ENCODE measurements around the gene TUBAL3.
"Not testable (repeated sequence)": the region's sequence is repeated elsewhere in the genome, so short reads cannot be mapped to it uniquely, and the experiment has no call there.

Gene TUBAL3

DNA sequence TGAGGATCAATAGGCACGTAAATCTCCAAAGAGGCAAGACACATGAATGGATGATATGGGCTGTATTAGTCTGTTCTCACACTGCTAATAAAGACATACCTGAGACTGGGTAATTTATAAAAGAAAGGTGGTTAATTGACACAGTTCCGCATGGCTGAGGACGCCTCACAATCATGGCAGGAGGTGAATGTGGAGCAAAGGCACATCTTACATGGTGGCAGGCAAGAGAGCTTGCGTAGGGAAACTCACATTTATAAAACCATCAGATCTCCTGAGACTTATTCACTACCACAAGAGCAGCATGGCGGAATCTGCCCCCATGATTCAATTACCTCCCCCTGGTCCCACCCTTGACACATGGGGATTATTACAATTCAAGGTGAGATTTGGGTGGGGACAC lies 25.4 kb downstream of the TUBAL3 start:
- not testable (repeated sequence) for DNase-seq (ENCODE audit: low read depth)

DNA sequence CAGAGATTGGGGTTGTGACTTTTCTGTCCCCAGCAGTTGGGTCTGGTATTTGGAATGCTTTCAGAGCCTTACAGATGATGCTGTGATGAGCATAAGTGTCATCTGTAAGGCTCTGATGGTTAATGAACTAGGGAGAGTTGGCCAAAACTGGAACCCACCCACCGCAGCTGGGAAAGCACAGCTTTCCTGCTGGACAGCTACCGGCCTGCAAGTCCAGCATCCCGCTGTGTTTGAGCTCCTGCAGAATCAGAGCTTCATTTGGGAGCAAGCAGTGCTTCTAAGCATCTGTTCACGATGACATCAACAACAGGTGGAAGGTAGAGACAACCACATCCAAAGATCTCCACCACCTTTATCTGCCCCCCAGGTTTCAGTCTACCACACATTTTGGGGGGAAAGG lies 28.2 kb downstream of the TUBAL3 start:
- no peak for DNase-seq (ENCODE audit: low read depth)

DNA sequence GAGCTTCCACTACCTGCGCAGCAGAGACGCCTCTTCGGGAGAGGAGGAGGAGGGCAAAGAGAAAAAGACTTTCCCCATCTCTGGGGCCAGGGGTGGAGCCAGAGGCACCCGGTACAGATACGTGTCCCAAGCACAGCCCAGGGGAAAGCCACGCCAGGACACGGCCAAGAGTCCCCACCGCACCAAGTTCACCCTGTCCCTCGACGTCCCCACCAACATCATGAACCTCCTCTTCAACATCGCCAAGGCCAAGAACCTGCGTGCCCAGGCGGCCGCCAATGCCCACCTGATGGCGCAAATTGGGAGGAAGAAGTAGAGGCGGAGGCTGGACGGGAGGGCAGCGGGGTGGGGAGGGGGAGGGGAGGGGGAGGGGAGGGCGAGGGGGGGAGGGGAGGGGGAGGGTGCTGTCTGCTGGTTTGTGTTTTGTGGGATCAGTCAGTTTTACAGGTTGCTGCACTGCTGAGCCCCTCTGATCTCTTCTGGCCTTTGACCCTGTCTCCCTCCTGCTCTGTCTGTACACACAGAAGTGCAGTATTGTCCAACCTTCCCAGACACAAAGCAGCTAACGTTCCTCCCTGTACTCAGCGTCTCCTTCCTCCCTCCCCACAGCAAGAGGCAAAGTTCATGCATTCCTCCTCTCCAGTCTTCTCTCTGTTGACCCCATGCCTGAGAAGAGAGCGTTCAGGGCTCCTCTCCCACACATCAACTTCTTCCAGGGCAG lies 30.6 kb downstream of the TUBAL3 start:
- no peak for DNase-seq (ENCODE audit: low read depth)

DNA sequence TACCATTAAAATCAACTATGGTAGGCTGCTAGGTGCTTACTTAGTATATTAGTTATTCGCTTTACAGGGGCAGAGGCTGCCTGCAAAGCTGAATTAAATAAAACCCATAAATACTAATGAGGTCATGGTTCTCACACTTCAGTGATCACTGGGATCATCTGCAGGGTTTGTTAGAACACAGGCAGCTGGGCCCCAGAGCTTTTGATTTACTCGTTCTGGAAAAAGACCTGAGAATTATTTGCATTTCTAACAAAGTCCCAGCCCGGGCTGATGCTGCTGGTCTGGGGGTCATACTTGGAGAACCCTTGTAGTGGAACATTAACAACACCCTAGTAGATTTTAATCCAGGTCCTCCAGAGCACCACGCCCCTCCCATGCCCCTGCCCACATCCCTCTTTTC lies 31.3 kb downstream of the TUBAL3 start:
- DNase-seq (ENCODE audit: low read depth), result no peak

DNA sequence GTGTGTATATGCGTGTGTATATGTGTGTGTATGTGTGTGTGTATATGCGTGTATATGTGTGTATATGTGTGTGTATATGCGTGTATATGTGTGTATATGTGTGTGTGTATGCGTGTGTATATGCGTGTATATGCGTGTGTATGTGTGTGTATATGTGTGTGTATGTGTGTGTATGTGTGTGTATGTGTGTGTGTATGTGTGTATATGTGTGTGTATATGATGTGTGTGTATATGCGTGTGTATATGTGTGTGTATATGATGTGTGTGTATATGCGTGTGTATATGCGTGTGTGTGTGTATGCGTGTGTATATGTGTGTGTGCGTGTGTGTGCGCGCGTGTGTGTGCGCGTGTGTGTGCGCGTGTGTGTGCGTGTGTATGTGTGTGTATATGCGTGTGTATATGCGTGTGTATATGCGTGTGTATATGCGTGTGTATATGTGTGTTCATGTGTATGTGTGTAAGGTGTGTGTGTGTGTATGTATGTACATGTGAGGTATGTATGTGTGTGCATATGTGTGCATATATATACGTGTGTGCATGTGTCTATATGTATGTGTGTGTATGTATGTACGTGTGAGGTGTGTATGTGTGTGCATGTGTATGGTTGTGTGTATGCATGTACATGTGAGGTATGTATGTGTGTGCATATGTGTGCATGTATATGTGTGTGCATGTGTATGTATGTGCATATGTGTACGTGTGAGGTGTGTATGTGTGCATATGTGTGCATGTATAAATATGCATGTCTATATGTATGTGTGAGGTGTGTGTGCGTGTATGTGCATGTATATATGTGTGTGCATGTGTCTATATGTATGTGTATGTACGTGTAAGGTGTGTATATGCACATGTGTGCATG lies 33.9 kb downstream of the TUBAL3 start:
- no peak for DNase-seq (ENCODE audit: low read depth)

DNA sequence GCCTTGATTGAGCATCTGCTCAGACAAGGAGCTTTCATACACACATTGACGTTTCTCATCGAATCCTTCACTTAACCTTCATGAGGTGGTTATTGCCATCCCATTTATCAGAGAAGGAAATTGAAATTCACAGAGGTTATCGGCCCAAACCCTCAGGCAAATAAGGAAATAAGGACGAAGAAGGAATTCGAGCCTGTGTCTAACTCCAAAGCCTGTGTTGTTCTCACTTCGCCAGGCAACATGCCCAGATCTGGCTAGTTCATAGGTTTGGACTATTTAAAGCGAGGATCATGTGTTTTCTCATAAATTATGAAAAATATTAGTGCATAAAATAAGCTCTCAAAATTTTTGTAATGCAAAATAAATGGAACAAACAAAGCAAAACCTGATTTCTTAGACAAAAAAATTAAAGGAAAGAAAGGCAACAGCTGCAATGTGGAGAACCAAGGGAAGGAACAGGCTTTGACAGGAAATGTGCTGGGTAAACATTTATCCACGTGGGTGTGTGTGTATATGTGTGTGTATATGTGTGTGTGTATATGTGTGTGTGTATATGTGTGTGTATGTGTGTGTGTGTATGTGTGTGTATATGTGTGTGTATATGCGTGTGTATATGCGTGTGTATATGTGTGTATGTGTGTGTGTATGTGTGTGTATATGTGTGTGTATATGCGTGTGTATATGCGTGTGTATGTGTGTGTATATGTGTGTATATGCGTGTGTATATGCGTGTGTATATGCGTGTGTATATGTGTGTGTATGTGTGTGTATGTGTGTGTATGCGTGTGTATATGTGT lies 35.1 kb downstream of the TUBAL3 start:
- DNase-seq (ENCODE audit: low read depth), result no peak

DNA sequence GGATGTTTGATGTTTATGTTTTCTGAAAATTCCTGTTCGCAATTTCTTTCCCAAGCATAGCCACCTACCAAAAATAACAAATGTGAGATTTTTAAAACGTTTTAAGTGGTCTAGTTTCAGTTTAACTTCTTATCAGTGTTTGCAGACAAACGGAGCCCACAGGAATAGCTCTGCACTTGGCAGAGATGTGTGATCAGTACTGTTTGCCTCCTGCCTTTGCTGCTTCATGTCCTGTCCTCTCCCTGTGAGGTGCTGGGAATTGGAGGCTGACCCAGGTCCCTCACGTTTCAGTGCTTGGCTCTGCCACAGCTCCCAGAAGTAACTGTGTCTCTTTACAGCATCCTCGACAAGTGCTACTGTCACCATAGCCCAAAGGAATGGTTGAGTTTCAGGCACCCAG lies 38.7 kb downstream of the TUBAL3 start:
- DNase-seq (ENCODE audit: low read depth), result no peak

DNA sequence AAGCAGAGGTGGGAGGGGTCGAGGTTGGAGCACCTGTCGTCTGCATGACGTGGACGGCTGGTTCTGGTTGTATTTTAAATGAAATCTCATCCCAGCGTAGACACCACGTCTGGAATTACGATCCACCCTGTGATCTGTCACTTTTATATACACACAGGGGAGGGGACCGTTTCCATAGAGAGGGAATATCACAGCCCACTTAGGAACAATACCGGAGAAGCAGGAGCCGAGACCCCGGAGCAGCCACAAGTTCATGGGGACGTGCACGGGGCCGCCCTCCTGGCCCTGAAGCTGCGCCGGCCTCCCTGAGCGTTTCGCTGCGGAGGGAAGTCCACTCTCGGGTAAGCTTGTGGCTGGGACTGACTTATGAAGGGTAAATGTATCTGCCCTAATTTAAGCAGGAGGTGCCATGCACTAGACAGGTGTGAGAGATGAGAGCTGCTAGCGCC lies 39.7 kb downstream of the TUBAL3 start, which contains the start of gene UCN3:
Gene UCN3, plus strand, starts transcription at position 77 of the 449 bp plus-strand sequence. CDS start 8,755 bp downstream, outside the sequence.
- no peak for DNase-seq (ENCODE audit: low read depth)

DNA sequence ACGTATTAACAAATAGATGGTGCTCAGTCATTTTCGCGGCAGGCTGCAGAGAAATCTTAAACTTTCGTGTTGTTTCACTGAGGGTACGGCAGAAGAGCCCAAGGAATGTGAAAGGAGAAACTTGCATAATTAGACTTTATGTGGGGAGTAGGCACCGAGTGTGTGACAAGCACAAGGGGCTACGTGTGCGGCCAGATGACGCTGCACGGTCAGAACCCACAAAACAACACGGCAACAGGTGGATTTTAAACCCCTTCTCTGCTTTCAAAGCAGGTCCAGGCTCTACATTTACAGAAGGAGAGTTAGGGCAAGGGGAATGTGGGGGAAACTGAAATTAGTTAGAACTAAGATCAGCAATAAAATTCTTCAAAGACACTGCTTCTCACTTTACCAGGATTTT lies 40.3 kb downstream of the TUBAL3 start:
- DNase-seq (ENCODE audit: low read depth), result no peak

DNA sequence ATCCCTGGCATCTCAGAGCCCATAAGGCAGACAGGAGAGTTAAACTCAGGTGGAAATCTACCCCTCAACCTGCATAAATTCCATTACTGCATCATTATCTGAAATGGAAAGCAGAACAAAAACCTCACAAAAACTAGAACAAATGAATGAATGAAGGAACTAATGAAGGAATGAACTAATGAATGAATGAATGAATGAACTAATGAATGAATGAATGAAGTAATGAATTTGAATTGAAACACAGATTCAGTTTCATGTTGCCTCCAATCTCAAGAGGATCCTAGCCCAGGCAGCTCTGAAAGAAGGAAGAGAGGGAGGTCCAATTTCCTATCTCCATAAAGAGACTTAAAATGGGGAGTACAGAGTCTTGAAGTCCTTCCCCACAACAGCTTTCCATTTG lies 41.8 kb downstream of the TUBAL3 start:
- DNase-seq (ENCODE audit: low read depth), result no peak

DNA sequence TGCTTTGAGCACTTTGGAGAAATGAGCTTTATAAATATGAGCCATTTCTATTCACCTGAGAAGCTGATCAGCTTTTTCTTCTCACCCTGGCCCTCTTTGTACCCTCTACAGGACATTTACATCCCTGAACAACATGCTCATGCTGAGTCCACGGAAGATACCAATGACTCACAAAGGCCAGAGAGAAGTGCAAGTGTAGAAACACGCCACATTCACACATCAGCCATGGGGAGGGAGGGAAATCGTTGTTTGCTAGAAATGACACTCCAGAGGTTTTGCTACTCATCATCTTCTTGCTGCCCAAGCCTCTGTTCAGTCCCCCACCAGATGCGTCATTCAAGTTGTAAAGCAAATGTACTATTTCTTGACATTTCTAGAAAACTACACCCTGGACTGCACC lies 42.7 kb downstream of the TUBAL3 start:
- DNase-seq (ENCODE audit: low read depth), result no peak

DNA sequence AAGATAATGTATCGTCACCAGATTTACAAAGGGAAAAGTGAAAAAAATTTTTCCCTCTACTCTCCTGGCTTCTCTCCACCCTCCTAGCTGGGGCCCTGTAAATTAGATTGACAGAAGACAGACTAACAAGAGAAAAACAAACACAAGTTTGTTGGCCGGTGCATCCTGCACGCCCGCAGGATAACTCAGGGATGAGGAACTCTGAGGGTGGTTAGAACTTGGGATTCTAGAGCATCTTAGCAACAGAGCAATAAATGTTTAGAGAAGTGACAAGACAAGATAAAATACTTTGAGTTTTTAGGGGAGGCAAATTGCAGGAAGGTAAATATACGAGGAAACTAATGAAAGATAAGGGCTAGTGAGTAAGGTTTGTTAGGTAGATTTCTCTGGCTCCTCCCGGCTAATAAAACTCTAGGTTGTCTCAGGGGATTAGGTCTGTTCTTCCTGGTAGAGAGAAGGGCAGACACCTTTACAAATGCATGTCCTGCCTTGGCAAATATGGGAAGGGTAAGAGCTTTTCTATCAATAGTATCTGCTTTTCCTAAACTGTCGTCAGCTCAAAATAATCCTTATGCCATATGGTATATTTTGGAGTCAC lies 44.2 kb downstream of the TUBAL3 start:
- no peak for DNase-seq (ENCODE audit: low read depth)

DNA sequence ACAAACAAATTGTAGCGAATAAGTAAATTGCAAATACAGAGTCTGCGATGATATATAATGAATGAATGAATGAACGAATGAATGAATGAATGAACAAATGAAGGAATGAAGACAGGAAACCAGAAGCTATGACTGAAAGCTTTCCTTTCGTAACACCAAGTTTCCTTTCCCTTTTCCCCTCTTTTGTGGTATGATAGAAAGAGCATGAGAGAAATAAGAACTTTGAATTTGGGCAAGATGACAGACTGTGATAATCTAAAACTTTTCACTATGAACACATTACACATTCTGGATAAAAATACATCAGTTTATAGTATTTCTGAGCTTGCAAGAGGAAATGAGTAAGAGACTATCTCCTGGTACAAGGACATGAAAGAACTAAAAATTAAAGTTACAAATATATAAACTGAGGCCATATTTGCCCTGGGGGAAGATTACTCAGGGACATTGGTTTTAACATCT lies 48.3 kb downstream of the TUBAL3 start:
- DNase-seq (ENCODE audit: low read depth), result no peak

DNA sequence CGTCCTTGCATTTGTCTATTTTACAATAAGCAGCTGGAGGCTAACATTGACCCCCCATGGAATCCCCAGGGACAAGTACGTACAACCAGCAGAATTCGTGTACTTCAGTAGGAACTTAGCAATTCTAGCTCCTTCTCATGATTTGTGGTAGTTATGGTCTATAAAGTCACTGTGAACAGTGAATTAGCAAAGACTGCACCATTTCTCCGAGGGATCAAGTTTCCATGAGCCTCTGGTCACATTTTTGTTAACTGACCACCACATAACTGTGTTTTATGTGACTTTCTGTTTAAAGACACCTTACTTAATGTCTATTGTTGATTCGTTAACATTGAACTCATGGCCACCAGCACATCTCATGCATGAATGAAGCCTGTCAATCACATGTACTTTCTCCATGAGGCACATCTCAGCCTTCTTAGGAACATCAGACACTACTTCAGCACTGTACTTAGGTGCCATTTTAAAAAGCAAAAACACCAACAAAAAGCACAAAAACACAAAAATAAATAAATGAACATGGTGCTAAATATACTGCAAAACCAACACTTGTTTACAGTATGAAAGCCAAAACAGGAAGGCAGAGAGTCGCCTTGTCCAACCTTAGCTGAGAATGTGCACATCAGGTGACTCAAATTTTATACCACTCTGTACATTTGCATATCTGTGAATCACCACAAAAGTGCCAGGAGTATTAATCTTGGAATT lies 48.9 kb downstream of the TUBAL3 start:
- DNase-seq (ENCODE audit: low read depth), result no peak

DNA sequence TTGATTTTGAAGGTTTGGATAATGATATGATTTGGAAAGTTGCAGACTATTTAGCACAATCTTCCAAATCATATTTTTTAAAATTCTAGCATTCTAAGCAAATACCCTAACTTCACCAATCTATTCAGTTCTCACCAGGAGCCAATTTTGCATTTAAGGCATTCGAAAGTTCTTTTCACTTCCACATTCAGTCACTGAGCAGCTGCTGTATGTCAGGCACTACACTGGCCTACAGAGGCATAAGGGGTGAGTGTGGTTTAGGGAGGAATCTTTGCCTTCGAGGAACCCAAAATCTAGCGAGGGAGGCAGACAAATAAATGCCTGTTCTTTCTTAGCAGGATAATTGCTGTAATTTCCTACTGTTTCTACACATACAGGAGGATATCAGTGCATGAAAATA lies 50.6 kb downstream of the TUBAL3 start:
- no peak for DNase-seq (ENCODE audit: low read depth)

DNA sequence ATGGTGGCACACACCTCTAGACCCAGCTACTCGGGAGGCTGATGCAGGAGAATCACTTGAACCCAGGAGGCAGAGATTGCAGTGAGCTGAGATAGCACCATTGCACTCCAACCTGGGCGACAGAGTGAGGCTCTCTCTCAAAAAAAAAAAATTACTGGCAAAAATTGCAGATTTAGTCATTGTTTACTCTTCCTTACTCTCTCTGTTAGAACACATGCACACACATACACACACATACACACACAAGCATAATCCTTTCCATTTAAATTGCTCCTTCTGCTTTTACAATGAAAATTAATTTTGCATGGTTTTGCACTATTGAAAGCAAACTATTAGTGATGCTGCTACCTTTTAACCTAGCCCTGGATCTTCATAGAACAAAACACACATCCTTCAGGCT lies 55.3 kb downstream of the TUBAL3 start:
- DNase-seq (ENCODE audit: low read depth), result no peak

DNA sequence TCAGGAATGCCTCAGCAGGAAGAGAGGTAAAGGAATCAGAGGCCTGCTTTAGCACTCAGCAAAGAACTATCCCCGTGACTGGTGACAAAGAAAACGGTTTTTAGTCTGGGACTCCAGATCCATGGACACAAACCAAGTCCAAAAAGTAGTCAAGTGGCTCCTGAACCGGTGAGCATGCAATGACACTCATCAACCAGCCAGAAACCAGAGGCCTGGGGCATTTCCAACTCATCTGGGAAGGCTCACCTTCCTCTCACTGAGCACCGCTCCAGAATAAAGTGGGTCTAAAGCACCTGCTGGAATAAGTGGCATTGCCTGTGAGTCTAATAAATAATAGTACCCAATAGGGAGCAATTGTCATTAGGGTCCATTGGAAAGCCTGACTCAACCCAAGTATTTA lies 57.7 kb downstream of the TUBAL3 start:
- no peak for DNase-seq (ENCODE audit: low read depth)

DNA sequence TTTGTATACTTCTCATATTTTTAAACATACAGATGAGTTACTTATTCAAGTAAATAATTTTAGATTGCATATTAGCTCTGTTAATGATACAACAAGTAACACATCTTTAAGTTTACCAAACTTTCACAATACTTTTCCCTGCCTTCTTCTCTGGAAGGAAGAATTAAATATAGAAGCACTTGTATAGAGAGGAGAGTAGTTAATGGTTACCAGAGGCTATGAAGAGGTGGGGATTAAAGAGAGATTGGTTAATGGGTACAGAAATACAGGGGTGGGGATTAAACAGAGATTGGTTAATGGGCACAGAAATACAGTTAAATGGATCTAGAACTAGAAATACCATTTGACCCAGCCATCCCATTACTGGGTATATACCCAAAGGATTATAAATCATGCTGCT lies 59.9 kb downstream of the TUBAL3 start:
- no peak for DNase-seq (ENCODE audit: low read depth)

DNA sequence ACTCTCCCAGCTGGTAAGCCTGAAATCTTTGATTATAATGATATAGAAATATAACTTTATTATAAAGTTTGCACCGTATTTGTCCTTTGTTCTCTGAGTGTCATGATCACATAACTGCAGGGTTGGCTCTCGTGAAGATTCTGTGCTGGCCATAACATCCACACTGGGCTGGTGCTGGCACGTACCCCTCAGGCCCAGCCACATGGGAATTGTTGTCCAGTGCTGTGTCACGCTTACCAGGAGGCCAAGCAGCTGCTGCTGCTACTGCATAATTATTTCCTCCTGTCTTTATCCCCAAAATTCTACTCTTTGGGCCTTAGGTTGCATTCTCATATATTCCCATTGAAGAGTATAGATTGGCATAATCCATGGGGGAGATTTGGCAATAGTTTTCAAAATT lies 60.6 kb downstream of the TUBAL3 start:
- DNase-seq (ENCODE audit: low read depth), result no peak

DNA sequence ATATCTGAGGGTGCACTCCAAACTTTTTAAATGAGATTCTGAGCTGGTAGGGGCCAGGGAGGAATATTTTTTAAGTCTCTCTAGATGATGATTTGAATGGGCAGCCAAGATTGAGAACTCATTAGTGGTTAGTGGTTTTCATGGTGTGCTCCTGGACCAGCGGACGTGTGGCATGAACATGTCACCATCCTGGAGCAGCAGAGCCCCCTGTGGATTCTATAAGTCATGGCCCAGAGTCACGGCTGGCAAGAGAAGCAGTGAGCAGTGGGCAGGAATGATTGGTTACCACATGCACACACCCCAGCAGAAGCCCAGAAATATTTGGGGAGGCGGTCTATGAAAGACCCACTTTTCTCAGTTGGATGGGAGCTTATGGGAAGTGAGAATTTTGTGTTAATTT lies 61.1 kb downstream of the TUBAL3 start:
- no peak for DNase-seq (ENCODE audit: low read depth)

Data from CMK (cell line).